Measurements from ENCODE around the gene ZBTB24.

- no peak for TF ChIP-seq USF1 (IDR thresholded peaks at IDR 0.05)
- no peak for TF ChIP-seq FOXM1 (IDR thresholded peaks at IDR 0.05; ENCODE audit: borderline replicate concordance, low read depth)
- TF ChIP-seq MAX (IDR thresholded peaks at IDR 0.05), result no peak
- no peak for TF ChIP-seq EGR1 (IDR thresholded peaks at IDR 0.05)
Measured at GRCh38 chr6:109473120-109473519, 9.9 kb downstream of the ZBTB24 start.
